Bronchial epithelial cell (primary cell): ENCODE results near the gene SETD1A. TPM values are rescaled to one million over a fixed set of nuclear protein-coding genes. Genes with fewer than 3 reads are reported as not detected.

ENCODE experiments used
- DNase-seq: peaks from one replicate; pipeline ENCODE4 v3.0.0-alpha.2; 2010; ENCODE audit warnings: low read depth
- FAIRE-seq: peaks from 2 replicates; lab custom pipeline; 2011; peaks lifted over from hg19 to GRCh38; lab: Jason Lieb, UNC
- H3K27me3 ChIP-seq: 2 replicates; pipeline ENCODE4 v1.5.1; 2011; ENCODE audit warnings: low read length; ENCODE audit not compliant: control insufficient read depth, insufficient read depth
- H3K36me3 ChIP-seq: 2 replicates; pipeline ENCODE4 v1.5.1; 2011; ENCODE audit warnings: low read length; ENCODE audit not compliant: control insufficient read depth, insufficient read depth
- H3K4me3 ChIP-seq: 2 replicates; pipeline ENCODE4 v1.5.1; 2011; ENCODE audit warnings: mild to moderate bottlenecking, low read depth, low read length, control low read depth
- CTCF ChIP-seq: IDR thresholded peaks from 2 replicates; pipeline ENCODE4 v1.5.1; 2011; ENCODE audit warnings: mild to moderate bottlenecking, moderate library complexity, low read length, control low read depth, inconsistent platforms; ENCODE audit not compliant: insufficient read depth, severe bottlenecking
- total RNA-seq: library from RNA; depleted of rRNA; stranded (reverse); fragments of >200 nt; gene quantifications from 2 replicates; pipeline ENCODE4 v1.2.1, GENCODE V29; 2014

SETD1A gene
- total RNA-seq, 1 donor from 2014 or later = 1.3 TPM

GRCh38 chr16:30953511-30954124, 3.9 kb upstream of the SETD1A start:
- DNase-seq = peak; percentile 48
- peak; percentile 88 for TF ChIP-seq CTCF
- peaks cover 7% of the 10 kb centered on the region for H3K36me3 ChIP-seq
- H3K4me3 ChIP-seq = no peak overlapping the region
- no peaks in the 10 kb centered on the region for H3K27me3 ChIP-seq
- no peak for FAIRE-seq

- H3K4me3 ChIP-seq = no peak overlapping the region
- no peak for TF ChIP-seq CTCF
- no peaks in the 10 kb centered on the region for H3K27me3 ChIP-seq
- DNase-seq (no peak), FAIRE-seq (no peak)
- peaks cover 12% of the 10 kb centered on the region for H3K36me3 ChIP-seq
These were observed 2.6 kb upstream of the SETD1A start for GRCh38 chr16:30954993-30955392.

GRCh38 chr16:30956601-30957455, 726 bp upstream of the SETD1A start:
- Histone ChIP-seq H3K27me3 (no peaks in the 10 kb centered on the region), H3K36me3 (peaks cover 25% of the 10 kb centered on the region), H3K4me3 (peak overlapping the region; percentile 82)
- FAIRE-seq (no peak), DNase-seq (peak; percentile 84)
- peak; percentile 39 for TF ChIP-seq CTCF

GRCh38 chr16:30958175-30959079, 873 bp downstream of the SETD1A start:
- Histone ChIP-seq H3K27me3 (no peaks in the 10 kb centered on the region), H3K4me3 (peak overlapping the region; percentile 82), H3K36me3 (peaks cover 25% of the 10 kb centered on the region)
- FAIRE-seq = no peak
- no peak for DNase-seq
- no peak for TF ChIP-seq CTCF

GRCh38 chr16:30961384-30961783, 3.8 kb downstream of the SETD1A start:
- DNase-seq (no peak), FAIRE-seq (no peak)
- no peak for TF ChIP-seq CTCF
- Histone ChIP-seq H3K36me3 (peaks cover 36% of the 10 kb centered on the region), H3K4me3 (no peak overlapping the region), H3K27me3 (no peaks in the 10 kb centered on the region)
